ENCODE results near the gene LRRC1. TPM values are rescaled to one million over a fixed set of nuclear protein-coding genes. Genes with fewer than 3 reads are reported as not detected.

Gene LRRC1
- total RNA-seq, 1 experiment from 2014 or later = 10.3 TPM

DNA sequence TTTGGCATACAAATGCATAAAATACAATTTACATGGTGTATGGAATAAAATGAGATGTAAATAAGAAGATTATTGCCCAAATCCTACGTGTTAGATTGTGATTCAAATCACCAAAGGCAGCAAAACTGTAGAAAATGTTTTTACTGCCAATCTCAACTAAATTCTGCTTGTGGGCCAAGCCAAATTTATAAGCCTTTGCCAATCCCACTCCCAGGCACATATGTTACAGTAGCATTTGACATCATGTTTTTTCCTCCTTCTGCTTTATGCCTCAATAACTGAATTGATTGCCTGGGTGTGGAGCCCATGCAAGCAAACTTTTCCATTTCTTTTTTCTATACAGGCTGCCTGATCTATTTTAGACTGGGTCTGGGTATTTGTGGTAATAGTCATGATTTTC lies 36.3 kb upstream of the LRRC1 start:
- H3K23ac ChIP-seq (ENCODE audit: insufficient read length, low read depth, low read length) = no peak overlapping the region
- H3K23me2 ChIP-seq (ENCODE audit: insufficient read length, low read depth, low read length, poor library complexity, severe bottlenecking) = no peaks in the 10 kb centered on the region
- H3K79me1 ChIP-seq (ENCODE audit: insufficient read depth, low read depth, low read length, poor library complexity, severe bottlenecking) = no peaks in the 10 kb centered on the region
- Mint-ChIP-seq H3K36me3 (ENCODE audit: insufficient read depth in 1 of 3, low read depth in 3 of 3) (no peaks in the 10 kb centered on the region), H3K9me3 (no peaks in the 10 kb centered on the region), H3K27ac (no peak overlapping the region), H3K27me3 (ENCODE audit: low read depth) (no peaks in the 10 kb centered on the region), H3K4me1 (peaks cover 3 to 4% of the 10 kb centered on the region in 2 experiments), H3K4me3 (no peak overlapping the region)
- no peak overlapping the region for H2BK20ac ChIP-seq (ENCODE audit: low read depth, low read length, poor library complexity, severe bottlenecking)
- H3K27me3 ChIP-seq (ENCODE audit: insufficient read depth, low read length) = no peaks in the 10 kb centered on the region
- no peak overlapping the region for H3K56ac ChIP-seq (ENCODE audit: insufficient read length, low read depth, low read length)
- no peak overlapping the region for H3K9ac ChIP-seq (ENCODE audit: extremely low read depth, insufficient read length, low read length)
- H3K27ac ChIP-seq (ENCODE audit: insufficient read length, low read depth, low read length) = no peak overlapping the region
- no peak overlapping the region for H4K91ac ChIP-seq (ENCODE audit: insufficient read length, low read depth, low read length)
- no peak overlapping the region for H3K4me2 ChIP-seq (ENCODE audit: insufficient read depth, insufficient read length, low read length)
- no peak overlapping the region for H4K8ac ChIP-seq (replicated peaks; ENCODE audit: insufficient read length, low read depth, low read length)
- WGBS (ENCODE audit: extremely low coverage, insufficient read length, low lambda C conversion rate) = no CpG with 5 or more reads among the region's 1 CpG
- no peaks in the 10 kb centered on the region for H4K20me1 ChIP-seq (ENCODE audit: control insufficient read depth, insufficient read depth, insufficient read length)
- H2AFZ ChIP-seq (ENCODE audit: low read length) = no peak overlapping the region
- TF ChIP-seq, protein P1, sequence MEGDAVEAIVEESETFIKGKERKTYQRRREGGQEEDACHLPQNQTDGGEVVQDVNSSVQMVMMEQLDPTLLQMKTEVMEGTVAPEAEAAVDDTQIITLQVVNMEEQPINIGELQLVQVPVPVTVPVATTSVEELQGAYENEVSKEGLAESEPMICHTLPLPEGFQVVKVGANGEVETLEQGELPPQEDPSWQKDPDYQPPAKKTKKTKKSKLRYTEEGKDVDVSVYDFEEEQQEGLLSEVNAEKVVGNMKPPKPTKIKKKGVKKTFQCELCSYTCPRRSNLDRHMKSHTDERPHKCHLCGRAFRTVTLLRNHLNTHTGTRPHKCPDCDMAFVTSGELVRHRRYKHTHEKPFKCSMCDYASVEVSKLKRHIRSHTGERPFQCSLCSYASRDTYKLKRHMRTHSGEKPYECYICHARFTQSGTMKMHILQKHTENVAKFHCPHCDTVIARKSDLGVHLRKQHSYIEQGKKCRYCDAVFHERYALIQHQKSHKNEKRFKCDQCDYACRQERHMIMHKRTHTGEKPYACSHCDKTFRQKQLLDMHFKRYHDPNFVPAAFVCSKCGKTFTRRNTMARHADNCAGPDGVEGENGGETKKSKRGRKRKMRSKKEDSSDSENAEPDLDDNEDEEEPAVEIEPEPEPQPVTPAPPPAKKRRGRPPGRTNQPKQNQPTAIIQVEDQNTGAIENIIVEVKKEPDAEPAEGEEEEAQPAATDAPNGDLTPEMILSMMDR (conservative IDR thresholded peaks at IDR 0.05) = no peak
- H3K4ac ChIP-seq (ENCODE audit: low read depth, low read length) = no peak overlapping the region
- H3K18ac ChIP-seq (ENCODE audit: insufficient read length, low read depth, low read length) = no peak overlapping the region
- H2BK15ac ChIP-seq (ENCODE audit: low read depth, low read length) = no peak overlapping the region
- no peaks in the 10 kb centered on the region for H3K79me2 ChIP-seq (ENCODE audit: insufficient read depth, low read length)
- no peak overlapping the region for H4K5ac ChIP-seq (ENCODE audit: insufficient read length, low read depth, low read length)
- no peak overlapping the region for H2AK5ac ChIP-seq (ENCODE audit: insufficient read length, low read length)
- H3K14ac ChIP-seq (ENCODE audit: insufficient read depth, low read length) = no peak overlapping the region
- H2BK5ac ChIP-seq (ENCODE audit: insufficient read length, low read length) = no peak overlapping the region
- DNase-seq = no peak
- no peak overlapping the region for H2BK12ac ChIP-seq (ENCODE audit: insufficient read length, low read depth, low read length)
- H2BK120ac ChIP-seq (ENCODE audit: low read depth, low read length, poor library complexity, severe bottlenecking) = no peak overlapping the region
- no peaks in the 10 kb centered on the region for H3K4me1 ChIP-seq (ENCODE audit: insufficient read depth, low read length)
- no peak overlapping the region for H3T11ph ChIP-seq (ENCODE audit: low read length)
- no peaks in the 10 kb centered on the region for H3K9me3 ChIP-seq (ENCODE audit: control insufficient read depth, low read depth, low read length)

Measured in H9 (cell line).